NOMO-1 (cell line): ENCODE results near the gene HOXB2.
"Not testable (repeated sequence)": the region's sequence is repeated elsewhere in the genome, so short reads cannot be mapped to it uniquely, and the experiment has no call there.

Experiments used
- DNase-seq, 2 experiments: peaks; one replicate each; lab custom pipeline; 2025; ENCODE audit not compliant: unreplicated experiment in 2 of 2; lab: John Stamatoyannopoulos, UW

The HOXB2 gene

GRCh38 chr17:48517478-48517877 is 27.4 kb downstream of the HOXB2 start:
- DNase-seq: peak in 1 of 2 experiments; percentile 10

DNA sequence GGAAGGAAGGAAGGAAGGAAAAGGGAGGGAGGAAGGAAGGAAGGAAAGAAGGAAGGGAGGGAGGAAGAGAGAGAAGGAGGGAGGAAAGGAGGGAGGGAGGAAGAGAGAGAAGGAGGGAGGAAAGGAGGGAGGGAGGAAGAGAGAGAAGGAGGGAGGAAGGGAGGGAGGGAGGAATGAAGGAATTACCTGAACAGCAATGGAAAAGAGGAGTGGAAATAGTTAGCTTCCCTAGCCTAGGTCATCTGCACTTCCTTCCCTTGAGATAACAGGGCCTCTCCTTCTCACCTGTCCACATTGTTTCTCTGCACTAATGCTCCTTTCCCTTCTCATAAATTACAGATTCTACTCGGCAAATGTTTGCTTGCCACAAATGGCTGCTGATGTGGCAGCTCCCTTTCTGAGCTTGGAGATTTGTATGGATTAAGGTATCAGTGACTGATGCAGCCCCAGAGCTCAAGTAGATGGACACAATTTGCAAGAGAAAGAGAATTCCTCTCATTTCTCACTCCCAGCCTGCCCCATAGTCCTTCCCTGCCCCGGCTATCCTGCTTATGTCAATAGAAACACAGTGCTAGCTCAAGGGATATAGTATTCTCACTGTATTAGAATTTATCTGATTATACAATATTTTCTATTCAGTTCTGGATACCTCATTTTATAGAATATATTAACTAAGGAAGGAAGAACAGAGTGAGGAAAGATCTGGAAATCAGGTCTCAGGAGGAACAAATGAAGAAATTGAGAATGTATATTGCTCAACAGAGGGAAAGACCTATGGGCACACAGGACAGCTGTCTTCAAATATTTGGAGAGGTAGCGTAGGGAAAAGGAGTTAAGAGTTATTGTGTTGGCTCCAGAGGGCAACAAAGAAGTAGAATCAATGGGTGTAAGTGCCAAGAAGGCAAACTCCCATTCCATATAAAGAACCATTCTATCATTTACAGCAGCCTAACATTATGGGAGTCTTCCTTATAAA is 28.7 kb downstream of the HOXB2 start:
- no peak for DNase-seq

DNA sequence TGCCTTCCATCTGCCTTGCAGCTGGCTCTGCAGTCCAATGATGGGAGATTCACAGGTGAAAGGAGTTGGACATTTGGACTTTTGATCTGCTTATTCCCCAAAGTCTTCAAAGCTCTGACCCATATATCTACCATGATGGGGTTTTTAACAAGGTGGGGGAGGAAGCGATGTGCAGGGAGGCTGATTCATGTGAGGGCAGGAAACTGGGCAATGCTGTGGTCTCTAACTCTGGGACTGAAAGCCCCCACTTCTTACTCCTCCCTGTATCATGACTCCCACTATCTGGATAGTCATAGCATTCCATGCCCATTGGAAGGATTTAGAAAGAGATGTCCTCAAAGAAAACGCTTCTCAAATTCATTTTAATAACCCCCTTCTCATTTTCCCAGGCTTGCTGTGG is 30.4 kb downstream of the HOXB2 start:
- no peak for DNase-seq

- DNase-seq: no peak
Observed at GRCh38 chr17:48513666-48514455, 31.0 kb downstream of the HOXB2 start.

- DNase-seq: no peak
Observed at GRCh38 chr17:48513097-48513496, 31.8 kb downstream of the HOXB2 start.

DNA sequence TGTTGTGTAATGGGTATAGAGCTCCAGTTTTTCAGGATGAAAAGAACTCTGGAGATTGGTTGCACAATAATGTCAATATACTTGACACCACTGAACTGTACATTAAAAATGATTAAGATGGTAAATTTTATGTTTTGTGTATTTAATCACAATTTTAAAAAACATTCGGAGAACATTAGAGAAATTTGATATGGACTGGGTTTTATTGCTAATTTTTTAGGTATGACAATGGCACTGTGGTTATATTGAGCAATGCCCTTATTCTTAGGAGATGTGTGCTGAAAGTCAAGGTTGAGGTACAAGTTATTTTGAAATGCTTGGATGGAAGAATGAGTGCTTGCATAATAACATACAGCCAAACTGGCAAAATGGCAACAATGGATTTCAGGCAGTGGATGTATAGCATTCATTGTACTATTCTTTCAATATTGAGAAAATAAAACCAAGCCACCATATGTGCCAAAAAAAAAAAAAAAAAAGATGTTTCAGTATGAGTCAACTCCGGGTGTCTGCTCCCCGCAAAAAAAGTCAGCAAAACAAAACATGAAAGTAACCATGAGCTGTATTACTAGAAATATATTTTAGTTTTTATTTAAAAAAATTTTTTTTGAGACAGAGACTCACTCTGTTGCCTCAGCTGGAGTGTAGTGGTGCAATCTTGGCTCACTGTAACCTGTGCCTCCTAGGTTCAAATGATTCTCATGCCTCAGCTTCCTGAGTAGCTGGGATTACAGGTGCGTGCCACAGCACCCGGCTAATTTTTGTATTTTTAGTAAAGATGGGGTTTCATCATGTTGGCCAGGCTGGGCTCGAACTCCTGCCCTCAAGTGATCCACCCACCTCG is 33.9 kb downstream of the HOXB2 start:
- peak in 1 of 2 experiments; percentile 29 for DNase-seq

- no peak for DNase-seq
Observed at GRCh38 chr17:48510381-48510760, 34.5 kb downstream of the HOXB2 start.

DNA sequence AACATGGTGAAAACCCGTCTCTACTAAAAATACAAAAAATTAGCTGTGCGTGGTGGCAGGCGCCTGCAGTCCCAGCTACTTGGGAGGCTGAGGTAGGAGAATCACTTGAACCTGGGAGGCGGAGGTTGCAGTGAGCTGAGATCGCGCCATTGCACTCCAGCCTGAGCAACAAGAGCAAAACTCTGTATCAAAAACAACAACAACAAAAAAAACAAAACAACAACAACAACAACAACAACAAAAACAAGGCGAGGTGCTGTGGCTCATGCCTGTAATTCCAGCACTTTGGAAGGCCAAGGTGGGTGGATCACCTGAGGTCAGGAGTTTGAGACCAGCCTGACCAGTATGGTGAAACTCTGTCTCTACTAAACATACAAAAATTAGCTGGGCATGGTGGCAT is 35.2 kb downstream of the HOXB2 start:
- DNase-seq: not testable (repeated sequence)

GRCh38 chr17:48506246-48506645 is 38.7 kb downstream of the HOXB2 start:
- DNase-seq: no peak

DNA sequence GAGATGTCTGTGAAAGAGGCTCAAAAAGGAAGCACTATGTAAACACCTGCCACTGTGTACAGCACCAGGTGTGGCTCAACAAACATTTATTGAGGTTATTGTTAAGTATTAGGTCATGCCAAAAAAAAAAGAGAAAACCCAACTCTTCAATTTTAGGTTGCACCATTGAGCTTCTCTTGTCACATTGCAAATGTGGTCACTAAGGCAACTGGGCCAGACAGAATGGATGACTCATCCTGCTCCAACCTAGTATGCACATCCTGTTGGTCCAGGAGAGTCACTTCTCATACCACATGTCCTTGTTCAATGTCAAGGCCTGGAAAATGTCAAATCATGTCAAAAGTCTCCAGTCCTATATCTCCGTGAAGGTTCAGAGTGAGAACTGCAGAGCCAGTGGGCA is 39.1 kb downstream of the HOXB2 start:
- peak; percentile 49 to 88 for DNase-seq

- DNase-seq: no peak
Observed at GRCh38 chr17:48504953-48505352, 40.0 kb downstream of the HOXB2 start.

DNA sequence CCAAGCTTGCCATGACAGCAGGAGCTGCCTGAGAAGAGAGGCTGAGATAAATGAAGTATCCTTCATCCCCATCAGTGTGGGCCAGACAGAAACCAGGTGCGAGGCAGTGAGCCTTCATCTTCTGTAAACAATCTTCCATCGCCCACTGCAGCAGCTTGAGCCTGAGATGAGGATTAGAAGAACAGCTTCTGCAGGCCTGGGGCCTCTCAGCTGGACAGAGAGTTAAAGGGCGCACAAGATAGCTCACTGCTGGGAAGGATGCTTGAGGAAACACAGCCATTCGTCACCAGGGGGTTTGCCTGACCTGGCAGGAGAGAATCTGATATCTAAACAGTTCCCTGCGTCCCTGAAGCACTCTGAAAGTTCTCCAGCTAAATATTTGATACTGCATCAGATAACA is 41.2 kb downstream of the HOXB2 start:
- no peak for DNase-seq

DNA sequence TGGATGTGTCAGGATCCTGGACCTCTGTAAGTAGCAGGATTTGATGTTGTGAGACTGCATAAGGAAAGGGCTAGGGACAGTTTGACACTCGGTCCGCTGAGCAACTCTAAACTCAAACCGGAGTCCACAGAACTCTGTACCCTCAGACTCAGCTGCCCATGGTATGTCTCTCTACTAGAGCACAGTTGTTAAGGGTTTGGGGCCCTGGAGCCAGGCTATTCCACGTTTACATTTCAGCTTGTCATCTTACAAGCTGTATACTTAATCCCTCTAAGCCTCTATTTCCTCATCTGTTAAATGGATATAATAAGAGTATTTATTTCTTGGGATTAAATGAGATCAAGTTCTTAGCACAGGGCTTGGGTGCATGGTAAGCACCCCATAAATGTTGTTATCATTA is 42.0 kb downstream of the HOXB2 start:
- DNase-seq: no peak

DNA sequence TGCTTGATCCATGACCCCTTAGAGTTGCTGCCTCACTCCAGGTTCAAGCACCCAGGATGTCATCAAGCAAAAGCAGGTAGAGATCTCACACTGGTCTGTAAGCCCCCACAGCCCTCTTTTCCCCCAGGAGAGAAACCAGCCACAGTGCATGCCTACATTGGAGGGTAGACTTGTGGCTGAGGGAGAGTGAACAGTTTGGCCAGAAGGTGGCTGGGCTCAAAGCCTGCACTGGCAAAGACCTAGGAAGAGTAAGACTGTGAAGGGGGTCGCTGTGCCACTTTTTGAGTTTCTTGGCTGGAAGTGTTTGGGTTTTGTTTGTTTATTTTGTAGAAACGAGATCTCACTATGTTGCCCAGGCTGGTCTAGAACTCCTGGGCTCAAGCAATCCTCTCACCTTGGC is 42.6 kb downstream of the HOXB2 start:
- no peak for DNase-seq

DNA sequence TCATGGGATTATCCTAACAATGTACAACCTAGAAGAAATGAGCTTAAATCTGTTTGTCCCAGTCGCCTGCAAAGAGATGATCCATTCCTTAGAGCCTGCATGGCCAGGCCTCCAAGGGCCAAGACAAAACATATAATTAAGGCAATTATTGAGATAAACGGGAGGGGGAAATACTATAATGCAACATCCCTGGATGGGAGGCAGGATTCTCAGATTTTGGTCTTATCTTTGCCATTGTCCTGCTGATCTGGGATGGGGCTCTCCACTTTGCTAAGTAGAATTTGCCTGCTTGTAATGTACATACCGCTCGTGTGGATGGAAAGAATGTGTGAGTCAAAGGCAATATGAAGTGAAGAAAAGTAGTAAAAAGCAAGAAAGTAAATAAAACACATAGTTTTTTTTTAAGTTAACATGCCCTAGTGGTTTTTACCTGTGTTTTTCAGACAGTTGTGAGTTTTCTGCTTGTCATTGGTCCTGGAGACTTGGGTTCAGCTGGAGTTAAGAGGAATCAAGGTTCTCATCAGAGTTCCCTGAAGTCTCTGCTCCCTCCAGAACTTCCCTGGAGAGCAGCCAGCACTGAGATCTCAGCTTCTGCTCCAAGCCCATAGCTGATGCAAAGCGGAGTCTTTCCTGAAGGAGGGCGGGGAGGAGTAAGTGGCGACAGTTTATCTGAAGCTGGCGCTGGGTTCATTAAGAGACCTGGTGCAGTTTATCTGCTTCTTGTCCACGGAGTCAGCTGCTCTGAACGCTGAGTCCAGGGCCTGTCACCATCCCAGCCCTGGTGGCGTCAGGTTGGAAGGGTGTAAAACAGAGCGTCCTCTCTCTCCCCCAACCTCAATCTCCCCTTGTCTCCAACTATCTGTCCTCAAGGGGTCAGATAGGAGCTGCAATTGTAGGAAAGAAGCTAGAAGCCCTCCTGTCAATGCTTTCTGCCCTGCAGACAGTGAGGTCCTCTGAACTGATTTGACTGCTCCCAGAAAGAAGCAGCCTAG is 44.2 kb downstream of the HOXB2 start:
- no peak for DNase-seq

GRCh38 chr17:48499735-48500434 is 45.0 kb downstream of the HOXB2 start:
- DNase-seq: no peak

GRCh38 chr17:48499248-48499647 is 45.7 kb downstream of the HOXB2 start:
- DNase-seq: no peak

DNA sequence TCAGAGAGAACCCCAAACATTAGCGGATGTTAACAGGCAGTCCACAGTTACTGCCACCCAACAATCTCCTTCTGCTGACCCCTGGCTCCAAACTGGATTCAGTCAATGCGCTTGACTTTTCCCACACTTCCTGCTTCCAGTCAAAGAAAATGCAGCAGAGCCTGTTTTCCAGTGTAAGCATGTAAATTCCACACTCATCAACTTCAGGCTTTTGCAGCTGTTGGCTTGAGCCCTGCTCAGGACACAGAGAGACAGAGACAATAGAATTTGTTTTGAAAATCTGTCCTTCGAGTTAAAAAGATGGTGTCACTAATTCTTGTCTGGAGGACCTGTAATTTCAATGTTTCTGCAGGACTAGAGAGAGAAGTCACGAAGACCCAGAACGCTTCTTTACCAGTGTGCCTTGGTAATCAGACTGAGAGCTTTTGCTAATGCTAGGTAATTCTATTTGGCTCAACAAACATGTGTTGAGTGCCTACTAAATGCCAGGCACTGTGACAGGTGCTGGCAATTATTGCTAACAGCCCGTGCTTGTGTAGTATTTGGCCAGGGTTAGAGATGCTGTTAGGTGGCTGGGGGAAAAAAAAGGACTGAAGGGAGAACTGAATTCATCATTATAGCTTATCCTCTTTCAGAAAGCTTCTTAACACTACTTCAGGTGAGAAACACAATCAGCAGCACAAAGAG is 46.6 kb downstream of the HOXB2 start:
- no peak for DNase-seq

DNA sequence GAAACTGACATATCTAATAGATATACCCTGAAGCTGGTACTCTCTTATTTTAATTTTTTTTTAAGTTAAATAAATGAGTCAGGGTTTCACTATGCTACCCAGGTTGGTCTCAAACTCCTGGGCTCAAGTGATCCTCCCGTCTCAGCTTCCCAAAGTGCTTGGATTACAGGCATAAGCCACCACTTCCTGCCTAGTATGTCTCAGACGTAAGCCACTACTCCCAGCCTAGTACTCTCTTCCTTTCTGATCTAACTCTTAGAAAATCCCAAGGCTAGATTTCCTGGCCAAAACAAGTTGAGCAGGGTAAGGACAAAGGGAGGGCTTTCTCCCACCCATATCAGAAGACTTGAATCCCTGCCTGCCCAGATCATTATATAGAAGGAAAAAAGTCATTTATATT is 47.8 kb downstream of the HOXB2 start:
- DNase-seq: no peak
